Tongue (tissue), 3 donors: ENCODE measurements around the gene B3GALT2. TPM values are rescaled to one million over a fixed set of nuclear protein-coding genes. Genes with fewer than 3 reads are reported as not detected.

Source experiments
- DNase-seq: peaks from one replicate; pipeline ENCODE4 v3.0.0-alpha.2; 2015
- small RNA-seq: library from RNA; depleted of rRNA; stranded (forward); fragments of <200 nt; gene quantifications from one replicate; pipeline ENCODE3, GENCODE V24; 2014; ENCODE audit warnings: low replicate concordance
- total RNA-seq: library from RNA; depleted of rRNA; stranded (reverse); fragments of >200 nt; gene quantifications from one replicate; pipeline ENCODE4 v1.2.3, GENCODE V29; 2014

B3GALT2 gene
- total RNA-seq, 1 donor from 2014 or later: 5.7 TPM

- peak; percentile 79 for DNase-seq
Observed at GRCh38 chr1:193181985-193182384, 4.4 kb downstream of the B3GALT2 start.

- no peak for DNase-seq
Observed at GRCh38 chr1:193181536-193181935, 4.9 kb downstream of the B3GALT2 start.

DNA sequence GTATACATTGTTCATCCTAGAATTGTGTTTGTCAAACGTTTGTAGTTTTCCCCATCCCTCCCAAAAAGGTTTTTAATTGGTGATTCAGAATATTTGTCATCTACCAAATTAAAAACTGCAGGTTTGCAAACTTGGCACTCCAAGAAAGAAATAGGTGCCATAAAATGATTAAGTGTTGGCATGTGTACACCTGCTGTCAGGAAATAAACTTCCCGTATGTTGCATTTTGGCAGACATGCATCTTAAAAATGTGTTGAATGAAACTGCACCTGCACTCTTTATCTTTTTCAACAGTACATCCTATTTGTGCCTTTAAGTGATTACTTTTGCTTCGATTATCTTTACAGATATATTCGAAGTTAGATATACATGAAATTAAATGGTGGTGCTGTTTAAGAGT is 7.3 kb downstream of the B3GALT2 start:
- no peak for DNase-seq

- no peak for DNase-seq
Observed at GRCh38 chr1:193176788-193177187, 9.6 kb downstream of the B3GALT2 start.

- no peak for DNase-seq
Observed at GRCh38 chr1:193176113-193176512, 10.3 kb downstream of the B3GALT2 start.

- DNase-seq: no peak
Observed at GRCh38 chr1:193157360-193157759, 29.1 kb downstream of the B3GALT2 start.

DNA sequence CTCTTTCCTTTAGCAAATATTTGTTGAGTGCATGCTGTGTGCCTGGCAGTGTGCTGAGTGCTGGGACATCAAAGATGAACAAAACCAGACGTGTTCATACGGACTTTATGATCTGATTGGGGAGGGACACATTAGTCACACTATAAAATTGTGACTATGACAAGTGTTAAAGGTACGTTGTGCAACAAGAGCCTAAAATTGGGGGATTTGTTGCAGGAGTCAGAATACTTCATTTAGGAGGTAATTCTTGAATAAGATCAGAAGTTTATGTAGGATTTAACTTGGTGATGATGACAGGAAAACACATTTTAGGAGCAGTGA is 29.6 kb downstream of the B3GALT2 start:
- no peak for DNase-seq

DNA sequence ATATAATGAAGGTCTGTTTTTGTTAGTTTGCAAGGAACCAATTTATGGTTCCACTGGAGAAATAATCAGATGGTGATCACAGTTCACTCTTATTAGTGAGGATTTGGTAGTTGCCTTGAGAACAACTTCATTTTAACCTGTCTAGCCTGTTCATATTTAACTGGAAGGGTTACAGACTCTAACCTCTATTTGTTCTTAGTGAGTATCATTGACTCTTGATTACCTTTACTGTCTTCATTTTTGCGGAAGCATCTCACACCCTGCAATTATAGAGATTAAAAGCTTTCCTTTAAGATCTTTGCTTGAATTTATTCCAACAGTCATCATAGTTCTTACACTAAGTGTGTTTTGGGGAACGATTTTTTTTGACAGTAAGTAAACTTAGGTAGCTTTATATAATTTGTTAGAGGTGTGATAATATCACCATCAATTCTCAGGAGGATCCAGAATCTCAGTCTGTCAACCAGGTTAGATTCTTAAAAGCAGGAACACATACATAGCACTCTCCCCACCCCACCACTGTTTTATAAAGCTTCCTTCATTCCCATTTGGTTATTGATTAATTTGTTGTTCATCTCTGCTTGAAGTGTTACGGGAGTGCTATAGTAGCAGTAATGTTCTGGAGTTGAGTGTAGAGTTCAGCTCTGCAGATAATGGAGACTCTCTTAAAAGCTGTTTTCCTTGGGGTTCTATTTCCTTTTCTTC is 30.1 kb downstream of the B3GALT2 start:
- DNase-seq: no peak

DNA sequence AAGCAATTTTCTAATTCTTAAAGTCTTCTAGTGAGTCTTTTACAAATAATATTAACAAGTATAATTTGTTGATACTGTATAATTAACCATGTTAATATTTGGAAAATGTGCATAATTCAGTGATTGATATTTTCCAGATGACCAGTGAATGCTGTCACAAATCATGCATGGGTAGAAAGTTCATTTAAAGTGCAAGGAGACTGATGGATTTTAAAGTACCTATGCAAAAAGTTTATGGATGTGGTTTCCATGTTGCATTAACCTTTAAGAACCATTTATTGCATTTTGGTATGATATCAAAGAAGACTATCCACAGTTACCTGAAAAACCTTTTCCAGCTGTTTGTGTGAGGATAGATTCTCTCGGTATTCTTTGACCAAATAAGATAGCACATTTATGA is 41.4 kb downstream of the B3GALT2 start:
- no peak for DNase-seq

DNA sequence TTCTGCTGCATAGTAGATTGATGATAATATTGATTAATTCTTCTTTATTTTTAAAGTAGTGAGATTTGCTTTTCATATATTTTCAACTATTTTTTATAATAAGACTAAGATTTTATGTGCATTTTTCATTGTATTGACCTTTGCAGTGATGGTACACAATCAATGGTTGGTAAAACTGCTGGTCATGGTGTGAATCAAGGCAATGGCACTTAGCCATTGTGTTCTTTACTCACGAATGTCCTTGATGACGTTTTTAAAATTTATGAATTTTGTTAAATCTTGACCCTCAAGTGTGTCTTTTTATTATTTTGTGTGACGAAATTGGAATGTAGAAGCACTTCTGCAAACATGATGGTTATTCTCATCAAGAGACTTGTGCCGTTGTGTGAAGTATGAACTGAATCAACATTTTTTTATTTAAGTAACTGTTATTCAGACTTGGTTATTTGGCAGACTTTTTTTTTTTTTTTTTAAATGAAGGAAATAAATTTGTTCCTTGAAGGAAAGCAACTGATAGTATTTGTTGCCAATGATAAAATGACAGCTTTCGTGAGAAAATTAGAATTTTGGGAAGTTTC is 42.0 kb downstream of the B3GALT2 start:
- no peak for DNase-seq

GRCh38 chr1:193143285-193143684 is 43.1 kb downstream of the B3GALT2 start:
- peak; percentile 27 for DNase-seq

- no peak for DNase-seq
Observed at GRCh38 chr1:193142409-193142808, 44.0 kb downstream of the B3GALT2 start.

DNA sequence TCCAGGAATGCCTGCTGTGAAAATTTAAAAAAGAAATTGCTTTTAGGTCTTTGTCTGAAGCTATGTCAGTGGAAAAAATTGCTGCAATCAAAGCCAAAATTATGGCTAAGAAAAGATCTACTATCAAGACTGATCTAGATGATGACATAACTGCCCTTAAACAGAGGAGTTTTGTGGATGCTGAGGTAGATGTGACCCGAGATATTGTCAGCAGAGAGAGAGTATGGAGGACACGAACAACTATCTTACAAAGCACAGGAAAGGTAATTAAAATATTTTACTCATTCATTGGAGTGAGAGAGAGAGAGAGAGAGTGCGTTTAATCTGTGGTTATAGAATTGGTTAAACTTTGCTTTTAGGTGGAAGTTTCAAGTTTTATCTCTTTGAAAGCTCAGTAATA is 44.6 kb downstream of the B3GALT2 start:
- no peak for DNase-seq

DNA sequence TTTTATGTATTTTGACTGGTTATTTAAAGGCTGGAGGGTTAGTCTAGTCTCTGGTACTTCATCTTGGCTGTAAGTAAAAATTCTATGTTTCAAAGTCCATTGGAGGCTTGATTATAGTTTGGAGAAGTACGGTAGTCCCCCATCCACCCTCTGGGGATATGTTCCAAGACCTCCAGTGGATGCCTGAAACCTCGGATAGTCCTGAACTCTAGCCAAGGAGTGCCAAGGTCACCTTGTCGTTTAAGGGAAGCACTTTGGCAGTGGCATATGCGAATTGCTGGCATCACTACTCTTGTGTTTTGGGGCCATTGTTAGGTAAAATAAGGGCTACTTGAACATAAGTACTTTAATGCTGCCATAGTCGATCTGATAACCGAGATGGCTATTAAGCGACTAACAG is 46.2 kb downstream of the B3GALT2 start:
- DNase-seq: no peak

GRCh38 chr1:193131266-193131860 is 55.0 kb downstream of the B3GALT2 start:
- DNase-seq: no peak

Small RNA genes within 50 kb of the gene (small RNA-seq; reads per million reads assigned to genes)
- gene MIR1278: 0.27 reads per million, percentile 47 among the genes with 10 or more reads in this experiment

Other genes with a start within 250 kb of the B3GALT2 start
- gene UCHL5, start 127.3 kb downstream of the B3GALT2 start, total RNA-seq: 52.4 TPM
- gene RO60, start 127.0 kb downstream of the B3GALT2 start, total RNA-seq: 134 TPM
- 31.3 TPM for gene GLRX2, start 81.2 kb downstream of the B3GALT2 start, total RNA-seq
- 48.0 TPM for gene CDC73, start 64.6 kb downstream of the B3GALT2 start, total RNA-seq